HG02759 (cell line): Measurements from ENCODE around the gene TBC1D2B.

Experiments
- ATAC-seq: cut with Tn5 transposase; IDR thresholded peaks from one replicate; pipeline ENCODE4 v1.9.1; 2021; ENCODE audit warnings: mild to moderate bottlenecking, moderate library complexity; ENCODE audit not compliant: unreplicated experiment

TBC1D2B gene

GRCh38 chr15:78098131-78098755, 20.7 kb upstream of the TBC1D2B start:
- no peak for ATAC-seq

GRCh38 chr15:78097667-78098066, 20.2 kb upstream of the TBC1D2B start:
- ATAC-seq = no peak

GRCh38 chr15:78093242-78094020, 15.9 kb upstream of the TBC1D2B start:
- ATAC-seq = no peak

GRCh38 chr15:78092261-78093041, 14.9 kb upstream of the TBC1D2B start, which contains the start of gene SH2D7:
Gene SH2D7 (plus strand): TSS chr15:78092561. CDS start chr15:78092585, 24 bp downstream.
- ATAC-seq = no peak

DNA sequence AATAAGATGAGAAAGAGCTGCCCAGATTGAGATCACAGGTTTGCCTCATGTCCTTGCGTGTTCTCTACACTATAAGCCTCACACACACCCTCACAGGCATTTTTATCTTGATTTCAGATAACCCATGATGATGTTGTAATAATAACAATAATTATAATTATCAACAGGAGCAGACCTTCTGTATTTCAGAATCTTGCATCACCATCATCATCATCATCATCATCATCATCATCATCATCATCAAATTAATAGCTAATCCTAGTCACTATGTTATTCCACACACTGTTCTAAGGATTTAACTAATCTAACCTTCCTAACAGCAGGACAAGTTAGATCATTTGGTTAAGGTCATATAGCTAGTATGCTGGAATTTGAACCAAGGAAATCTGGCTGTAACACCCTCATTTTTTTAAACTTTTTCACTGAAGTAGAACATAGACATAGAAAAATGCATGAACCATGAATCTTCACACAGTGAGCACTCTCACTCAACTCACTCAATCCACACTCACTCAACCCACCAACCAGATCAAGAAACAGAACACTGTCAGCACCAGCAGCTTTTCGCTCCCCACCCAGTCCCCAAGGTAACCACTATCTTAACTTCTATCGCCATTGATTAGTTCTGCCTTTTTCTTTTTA, 13.0 kb upstream of the TBC1D2B start:
- ATAC-seq = no peak

GRCh38 chr15:78088773-78089080, 11.2 kb upstream of the TBC1D2B start:
- no peak for ATAC-seq

DNA sequence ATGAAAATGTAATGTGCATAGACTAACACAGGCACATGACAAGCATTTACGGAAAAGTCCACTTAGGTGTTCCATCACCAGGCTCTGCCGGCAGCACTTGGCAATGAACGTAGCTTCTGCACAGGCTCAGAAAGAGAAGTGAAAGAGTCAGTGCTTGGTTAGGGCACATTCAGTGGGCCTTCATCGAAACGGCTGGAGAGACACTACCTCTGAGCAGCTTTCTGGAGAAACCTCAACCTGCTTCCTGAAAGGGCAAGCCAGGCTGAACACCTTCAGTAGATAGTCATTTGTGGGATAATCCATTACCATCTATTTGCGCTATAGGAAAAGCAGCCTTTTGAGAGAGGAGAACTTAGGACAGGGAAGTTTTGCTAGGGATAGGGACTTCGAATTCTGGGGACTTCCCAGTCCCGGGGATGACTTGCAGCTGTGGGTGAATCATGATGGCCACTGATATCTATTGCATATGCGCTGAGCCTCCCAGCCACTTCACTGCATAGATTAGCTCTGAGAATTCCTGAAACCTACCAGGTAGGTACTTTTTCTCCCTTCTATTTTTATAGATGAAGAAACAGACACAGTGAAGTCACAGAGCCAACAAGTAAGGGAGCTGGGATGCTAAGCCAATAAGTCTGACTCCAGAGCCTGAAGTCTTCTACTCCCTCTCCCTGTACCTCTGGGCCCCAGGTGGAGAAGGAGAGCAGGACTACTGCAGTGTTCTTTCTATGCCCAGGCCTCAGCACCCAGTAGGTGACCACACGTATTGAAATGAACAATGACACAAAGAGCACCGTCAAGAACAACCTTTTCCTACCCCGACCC, 10.7 kb upstream of the TBC1D2B start:
- peak; percentile 73 for ATAC-seq

- ATAC-seq = no peak
These were observed 8.4 kb upstream of the TBC1D2B start for GRCh38 chr15:78085928-78086327.

DNA sequence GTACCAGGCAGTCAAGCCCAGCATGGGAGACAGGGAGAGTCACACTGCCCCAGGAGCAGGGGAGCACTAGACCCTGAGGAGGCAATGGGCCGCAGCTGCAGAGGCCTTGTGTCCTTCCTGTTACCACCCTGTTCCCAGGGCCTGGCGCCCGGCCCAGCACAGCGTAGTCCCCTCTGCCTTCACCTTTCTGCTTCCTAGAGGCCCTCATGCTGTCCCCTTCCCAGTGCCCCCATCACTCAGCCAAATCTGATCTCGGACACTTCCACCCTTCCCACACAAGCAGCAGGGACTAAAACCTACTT, 6.9 kb upstream of the TBC1D2B start:
- no peak for ATAC-seq

DNA sequence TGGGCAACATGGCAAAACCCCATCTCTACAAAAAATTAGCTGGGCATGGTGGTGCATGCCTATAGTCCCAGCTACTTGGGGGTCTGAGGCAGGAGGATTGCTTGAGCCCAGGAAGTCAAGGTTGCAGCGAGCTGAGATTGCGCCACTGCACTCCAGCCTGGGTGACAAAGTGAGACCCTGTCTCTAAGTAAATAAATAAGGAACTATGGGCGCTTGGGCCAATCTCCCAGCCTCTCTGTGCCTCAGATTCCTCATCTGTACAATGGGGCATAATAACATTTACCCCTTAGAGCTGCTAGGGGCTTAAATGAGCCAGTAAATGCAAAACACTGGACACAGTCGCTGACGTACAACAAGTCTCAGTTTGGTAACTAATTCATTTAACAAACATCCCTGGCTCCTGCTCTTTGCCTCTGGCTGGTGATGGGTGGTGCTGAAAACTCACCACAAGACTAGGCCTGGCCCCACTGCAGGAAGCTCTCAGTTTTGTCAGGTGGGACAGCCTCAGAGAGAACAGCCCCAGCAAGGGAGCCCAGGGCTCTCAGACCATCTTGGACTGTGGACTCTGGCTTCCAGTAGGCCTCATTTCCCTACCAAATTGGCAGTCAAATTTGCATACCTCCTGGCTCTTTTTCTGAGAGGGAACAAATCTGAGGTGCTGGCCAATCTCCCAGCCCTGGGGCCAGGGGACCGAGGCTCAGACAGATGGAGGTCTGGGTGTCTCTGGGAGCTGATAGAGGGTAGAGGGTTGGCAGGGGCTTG, 6.4 kb upstream of the TBC1D2B start:
- no peak for ATAC-seq

GRCh38 chr15:78083186-78083585, 5.7 kb upstream of the TBC1D2B start:
- no peak for ATAC-seq

- no peak for ATAC-seq
These were observed 5.2 kb upstream of the TBC1D2B start for GRCh38 chr15:78082743-78083110.

DNA sequence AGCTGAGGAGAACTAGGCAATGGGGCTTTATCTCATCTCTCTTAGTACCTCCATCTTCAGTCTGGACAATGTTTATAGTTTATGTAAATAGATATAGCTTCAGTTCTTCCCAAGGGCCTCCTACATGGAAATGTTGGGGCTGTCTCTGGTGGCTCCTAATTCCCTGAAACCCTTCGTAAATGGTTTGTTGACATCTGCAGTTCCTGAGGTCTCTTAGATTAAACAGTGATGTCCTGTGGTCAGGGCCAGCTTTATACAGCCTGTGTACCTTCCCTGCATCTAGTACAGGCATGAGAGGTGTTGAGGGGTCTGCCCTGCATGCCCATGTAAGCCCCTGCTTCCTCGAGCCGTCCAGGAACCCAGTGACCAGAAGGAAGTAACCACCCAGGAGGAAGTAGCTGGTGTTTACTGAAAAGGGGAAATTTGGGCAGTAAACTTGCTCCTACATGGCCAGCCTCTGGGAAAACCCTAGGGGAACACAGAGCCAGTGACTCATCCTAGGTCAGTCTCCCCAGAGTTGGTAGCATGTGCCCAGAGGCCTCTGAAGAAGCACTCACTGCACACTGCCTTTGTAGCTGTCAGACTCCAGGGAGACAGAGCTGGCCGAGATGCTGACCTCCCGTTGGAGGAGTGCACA, 4.7 kb upstream of the TBC1D2B start:
- no peak for ATAC-seq

DNA sequence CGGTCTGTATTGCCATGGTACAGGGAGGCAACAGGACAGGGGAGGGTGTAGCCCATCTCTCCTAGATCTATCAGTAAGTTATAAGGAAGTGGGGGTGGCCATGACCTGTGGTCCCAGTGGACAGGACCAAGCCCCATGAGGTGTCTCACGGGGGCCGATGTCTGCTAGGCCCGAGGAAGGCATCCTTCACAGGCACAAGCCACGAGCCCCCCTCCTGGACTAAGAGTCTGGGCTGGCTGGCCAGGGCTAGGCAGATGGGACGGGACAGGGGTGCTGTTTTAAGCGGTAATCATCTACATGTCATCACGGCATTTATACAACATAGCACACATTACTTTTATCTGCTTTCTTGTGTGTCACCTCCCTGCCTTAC, 2.6 kb upstream of the TBC1D2B start:
- ATAC-seq = no peak

GRCh38 chr15:78079298-78080087, 2.0 kb upstream of the TBC1D2B start:
- no peak for ATAC-seq

- no peak for ATAC-seq
These were observed 330 bp upstream of the TBC1D2B start for GRCh38 chr15:78077871-78078210.

GRCh38 chr15:78076231-78077052, 1.1 kb downstream of the TBC1D2B start:
- ATAC-seq = no peak
